Upper lobe of right lung (tissue), 1 donor: ENCODE measurements around the gene PLB1. TPM values are rescaled to one million over a fixed set of nuclear protein-coding genes. Genes with fewer than 3 reads are reported as not detected.

ENCODE experiments used
- ATAC-seq: fragments of 200-7000 bp; cut with Tn5 transposase; one replicate; pipeline ENCODE4 v1.9.1; 2020; ENCODE audit warnings: mild to moderate bottlenecking, moderate library complexity
- DNase-seq: peaks from one replicate; pipeline ENCODE4 v3.0.0-alpha.2; 2020
- H3K27ac ChIP-seq: fragments of 200-600 bp; one replicate; pipeline ENCODE4 v1.8.0; 2022
- H3K27me3 ChIP-seq: fragments of 200-600 bp; one replicate; pipeline ENCODE4 v1.8.0; 2022; ENCODE audit warnings: mild to moderate bottlenecking
- H3K36me3 ChIP-seq: fragments of 200-600 bp; one replicate; pipeline ENCODE4 v1.8.0; 2022
- H3K4me1 ChIP-seq: fragments of 200-600 bp; one replicate; pipeline ENCODE4 v1.8.0; 2022
- H3K4me3 ChIP-seq: fragments of 200-600 bp; one replicate; pipeline ENCODE4 v1.8.0; 2022; ENCODE audit warnings: mild to moderate bottlenecking
- H3K9me3 ChIP-seq: fragments of 200-600 bp; one replicate; pipeline ENCODE4 v1.8.0; 2022
- intact Hi-C: fragments of 100-400 bp; cut with DNase I; formaldehyde crosslinking; loops from one replicate; pipeline ENCODE4 v1.11.0; 2022
- total RNA-seq: library from RNA; stranded (reverse); fragmentation: NEBNext Ultra II Directional; extraction: Animal tissue kit (Norgen Biotek cat#: 25700); gene quantifications from one replicate; pipeline ENCODE4 v1.2.1, GENCODE V29; 2021
- TF ChIP-seq, protein P1 (sequence below): fragments of 200-600 bp; IDR thresholded peaks from one replicate; pipeline ENCODE4 v1.8.0; 2022; ENCODE audit warnings: antibody characterized with exemption
- donor health status: DM: no; HTN: yes; CAD: no; lungs with severe emphysema.

PLB1 gene
- total RNA-seq, 1 donor from 2014 or later, result 4.2 TPM

DNA sequence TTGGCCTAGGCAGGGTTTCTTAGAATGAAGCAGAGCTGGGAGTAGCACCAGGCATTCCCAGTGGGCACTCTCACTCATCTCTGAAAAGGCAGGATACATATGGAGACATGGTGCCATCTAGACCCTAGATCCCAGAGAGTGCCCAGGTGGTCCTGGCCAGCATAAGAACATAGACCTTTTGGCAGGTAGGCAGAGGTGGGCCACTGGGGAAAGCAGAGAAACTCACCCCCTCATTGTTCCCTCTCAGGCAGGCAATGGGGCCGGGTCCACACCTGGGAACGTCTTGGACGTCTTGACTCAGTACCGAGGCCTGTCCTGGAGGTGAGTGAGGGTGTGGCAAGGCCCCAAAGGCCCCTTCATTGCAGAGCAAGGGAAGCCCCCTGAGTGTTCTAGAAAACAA lies 69.2 kb downstream of the PLB1 start:
- ATAC-seq (no peak), DNase-seq (peak; percentile 38)
- TF ChIP-seq, protein P1, sequence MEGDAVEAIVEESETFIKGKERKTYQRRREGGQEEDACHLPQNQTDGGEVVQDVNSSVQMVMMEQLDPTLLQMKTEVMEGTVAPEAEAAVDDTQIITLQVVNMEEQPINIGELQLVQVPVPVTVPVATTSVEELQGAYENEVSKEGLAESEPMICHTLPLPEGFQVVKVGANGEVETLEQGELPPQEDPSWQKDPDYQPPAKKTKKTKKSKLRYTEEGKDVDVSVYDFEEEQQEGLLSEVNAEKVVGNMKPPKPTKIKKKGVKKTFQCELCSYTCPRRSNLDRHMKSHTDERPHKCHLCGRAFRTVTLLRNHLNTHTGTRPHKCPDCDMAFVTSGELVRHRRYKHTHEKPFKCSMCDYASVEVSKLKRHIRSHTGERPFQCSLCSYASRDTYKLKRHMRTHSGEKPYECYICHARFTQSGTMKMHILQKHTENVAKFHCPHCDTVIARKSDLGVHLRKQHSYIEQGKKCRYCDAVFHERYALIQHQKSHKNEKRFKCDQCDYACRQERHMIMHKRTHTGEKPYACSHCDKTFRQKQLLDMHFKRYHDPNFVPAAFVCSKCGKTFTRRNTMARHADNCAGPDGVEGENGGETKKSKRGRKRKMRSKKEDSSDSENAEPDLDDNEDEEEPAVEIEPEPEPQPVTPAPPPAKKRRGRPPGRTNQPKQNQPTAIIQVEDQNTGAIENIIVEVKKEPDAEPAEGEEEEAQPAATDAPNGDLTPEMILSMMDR, result no peak
- Histone ChIP-seq H3K9me3 (no peaks in the 10 kb centered on the region), H3K4me1 (no peaks in the 10 kb centered on the region), H3K27ac (no peak overlapping the region), H3K4me3 (no peak overlapping the region), H3K36me3 (no peaks in the 10 kb centered on the region), H3K27me3 (no peaks in the 10 kb centered on the region)
- intact Hi-C loops, result no loop called here

DNA sequence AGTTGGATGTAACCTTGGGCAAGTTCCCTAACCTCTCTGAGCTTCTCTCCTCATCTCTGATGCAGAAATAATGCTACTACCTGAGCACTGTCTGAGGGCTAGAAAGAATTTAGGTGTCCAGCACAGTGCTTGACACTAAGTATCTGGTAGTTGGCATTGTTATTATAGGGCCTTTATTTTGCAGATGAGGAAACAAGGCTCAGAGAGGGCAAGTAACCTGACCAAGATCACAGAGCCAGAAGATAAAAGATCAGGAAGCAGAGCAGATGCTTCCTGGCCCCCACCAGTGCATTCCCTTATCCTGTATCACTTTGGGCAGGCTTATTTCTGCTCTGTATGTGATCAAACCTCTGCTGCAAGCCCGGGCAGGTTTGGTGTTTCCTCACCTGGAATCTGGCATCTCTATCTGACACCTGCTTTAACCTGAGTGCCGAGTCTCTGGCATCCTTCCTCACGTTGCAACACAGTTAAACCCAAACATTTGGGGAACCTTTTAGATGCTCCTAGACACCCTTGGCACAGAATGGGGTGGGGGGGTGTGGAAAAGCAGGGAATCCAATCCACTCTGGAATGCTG lies 69.9 kb downstream of the PLB1 start:
- Histone ChIP-seq H3K4me1 (no peaks in the 10 kb centered on the region), H3K27ac (no peak overlapping the region), H3K27me3 (no peaks in the 10 kb centered on the region), H3K9me3 (no peaks in the 10 kb centered on the region), H3K36me3 (no peaks in the 10 kb centered on the region), H3K4me3 (no peak overlapping the region)
- intact Hi-C loops, result no loop called here
- peak; percentile 12 for DNase-seq
- TF ChIP-seq, protein P1, result no peak
- no peak for ATAC-seq

DNA sequence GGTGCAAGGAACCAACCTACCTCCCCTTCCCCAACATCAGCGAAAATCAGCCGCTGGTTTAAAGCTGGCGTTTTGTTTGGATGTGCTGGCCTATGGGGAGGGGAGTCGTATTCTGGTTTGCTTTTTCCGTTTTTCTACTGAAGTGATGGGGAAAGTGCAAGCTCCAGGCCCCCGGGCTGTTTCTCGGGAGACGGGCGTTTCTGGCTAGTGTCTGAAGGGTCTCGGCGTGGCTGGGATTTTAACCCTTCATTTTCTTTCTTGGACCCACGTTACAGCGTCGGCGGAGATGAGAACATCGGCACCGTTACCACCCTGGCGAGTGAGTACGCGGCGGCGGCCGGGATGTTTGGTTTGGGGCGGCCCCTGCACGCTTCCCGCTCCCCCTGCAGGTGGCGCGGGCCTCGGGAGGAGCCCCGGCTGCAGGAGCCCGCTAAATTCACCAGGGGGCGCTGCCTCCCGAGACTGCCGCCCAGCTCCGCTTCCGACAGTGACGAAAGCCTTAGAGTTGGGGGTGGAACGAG lies 70.7 kb downstream of the PLB1 start:
- H3K9me3 ChIP-seq, result no peaks in the 10 kb centered on the region
- H3K4me3 ChIP-seq, result peak overlapping the region; percentile 67
- intact Hi-C loops, result no loop called here
- no peaks in the 10 kb centered on the region for H3K27me3 ChIP-seq
- no peaks in the 10 kb centered on the region for H3K36me3 ChIP-seq
- ATAC-seq, result peak; percentile 100
- no peak overlapping the region for H3K27ac ChIP-seq
- TF ChIP-seq, protein P1, result peak; percentile 97
- peak; percentile 92 for DNase-seq
- no peaks in the 10 kb centered on the region for H3K4me1 ChIP-seq

DNA sequence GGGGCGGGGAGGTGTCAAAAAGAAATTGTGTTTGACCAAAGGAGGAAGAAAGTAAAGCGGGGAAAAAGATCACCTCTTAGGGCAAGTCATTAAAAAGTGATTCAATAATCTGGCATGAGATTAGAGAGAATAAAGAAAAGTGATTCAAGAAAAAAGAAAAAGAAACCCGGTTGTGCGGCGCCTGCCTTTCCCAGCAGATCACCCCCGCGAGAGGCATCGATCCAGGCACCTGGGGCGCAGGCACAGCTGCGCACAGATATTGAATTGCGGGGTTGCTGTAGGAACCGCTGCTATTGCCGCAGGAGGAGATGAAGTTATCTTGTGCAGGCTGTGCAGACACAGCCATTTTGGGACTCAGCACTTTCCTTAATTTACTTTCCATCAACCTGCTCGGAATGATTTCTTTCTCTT lies 71.2 kb downstream of the PLB1 start:
- ATAC-seq (peak; percentile 6), DNase-seq (peak; percentile 66)
- peak overlapping the region; percentile 58 for H3K27ac ChIP-seq
- no peaks in the 10 kb centered on the region for H3K36me3 ChIP-seq
- H3K4me3 ChIP-seq, result peak overlapping the region; percentile 67
- no peaks in the 10 kb centered on the region for H3K9me3 ChIP-seq
- TF ChIP-seq, protein P1, result peak; percentile 35
- intact Hi-C loops, result no loop called here
- H3K4me1 ChIP-seq, result no peaks in the 10 kb centered on the region
- no peaks in the 10 kb centered on the region for H3K27me3 ChIP-seq

DNA sequence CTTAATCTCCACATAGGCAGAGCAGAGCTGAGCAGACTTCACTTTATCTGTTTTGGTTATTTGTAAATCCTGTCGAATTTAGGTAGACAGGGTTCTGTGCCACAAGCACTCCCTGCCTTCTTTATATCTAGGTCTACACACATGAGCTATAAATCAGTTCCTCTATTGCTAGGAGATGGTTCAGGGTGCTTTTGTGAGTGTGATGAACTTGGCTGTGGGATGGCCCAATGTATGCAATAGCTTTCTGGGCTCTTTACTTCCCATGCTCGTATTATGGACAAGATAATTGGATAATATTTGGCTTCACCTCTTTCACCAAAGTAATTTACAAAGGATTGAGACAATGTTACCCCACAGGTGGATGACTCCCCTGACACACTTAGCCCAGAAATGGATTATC lies 72.2 kb downstream of the PLB1 start:
- H3K9me3 ChIP-seq, result no peaks in the 10 kb centered on the region
- no peaks in the 10 kb centered on the region for H3K4me1 ChIP-seq
- H3K36me3 ChIP-seq, result no peaks in the 10 kb centered on the region
- intact Hi-C loops, result no loop called here
- DNase-seq, result no peak
- TF ChIP-seq, protein P1, result no peak
- H3K4me3 ChIP-seq, result no peak overlapping the region
- no peaks in the 10 kb centered on the region for H3K27me3 ChIP-seq
- ATAC-seq, result no peak
- H3K27ac ChIP-seq, result no peak overlapping the region
